ENCODE data around the gene SLC12A6. TPM values are rescaled to one million over a fixed set of nuclear protein-coding genes. Genes with fewer than 3 reads are reported as not detected.

SLC12A6 gene
- total RNA-seq, 1 experiment from 2014 or later, result 15.1 TPM

GRCh38 chr15:34357653-34358052, 20.1 kb upstream of the SLC12A6 start:
- Histone ChIP-seq H3K9me2 (ENCODE audit: insufficient read depth) (no peaks in the 10 kb centered on the region), H3K27me3 (ENCODE audit: insufficient read depth, low read length) (no peaks in the 10 kb centered on the region), H3K27ac (ENCODE audit: low read depth, low read length) (no peak overlapping the region), H3K79me2 (ENCODE audit: insufficient read depth, low read length) (no peaks in the 10 kb centered on the region), H3K4me2 (ENCODE audit: low read length) (no peak overlapping the region), H3K9me3 (ENCODE audit: control insufficient read depth in 1 of 2, insufficient read depth in 1 of 2, low read depth in 1 of 2, low read length in 2 of 2) (no peaks in the 10 kb centered on the region), H2AFZ (ENCODE audit: low read depth, low read length, poor library complexity, severe bottlenecking) (no peak overlapping the region), H3K9ac (ENCODE audit: low read length) (no peak overlapping the region), H4K20me1 (ENCODE audit: insufficient read depth) (no peaks in the 10 kb centered on the region), H3K36me3 (ENCODE audit: control insufficient read depth in 1 of 2, insufficient read depth in 2 of 2, low read length in 2 of 2) (peaks cover 13 to 24% of the 10 kb centered on the region in 2 experiments; a peak in 3 of 4 replicates), H3K4me3 (replicated peaks in 1 of 2; ENCODE audit: low read depth in 1 of 2, low read length in 2 of 2) (no peak overlapping the region), H3K4me1 (ENCODE audit: control insufficient read depth in 1 of 2, insufficient read depth in 2 of 2, low read length in 2 of 2) (peaks cover 9 to 27% of the 10 kb centered on the region in 2 experiments)
- intact Hi-C loops (cut with micrococcal nuclease), result no loop called here
- CTCF ChIA-PET, result interaction anchor here (1.3 to 3.1 kb wide), 2 partner anchors 10 to 18 kb away, joined by 3 to 22 read pairs; partner anchors contain the start of gene LPCAT4
- no peak for DNase-seq (ENCODE audit: low read depth, low spot score)
- no peak for TF ChIP-seq CBX3 (IDR thresholded peaks at IDR 0.05; ENCODE audit: low read depth)
- TF ChIP-seq EZH2phosphoT487 (IDR thresholded peaks at IDR 0.05; ENCODE audit: borderline replicate concordance), result no peak
- TF ChIP-seq YY1 (IDR thresholded peaks at IDR 0.05; ENCODE audit: extremely low read depth, insufficient replicate concordance, low read depth, low read length), result no peak
- TF ChIP-seq SIN3A (IDR thresholded peaks at IDR 0.05; ENCODE audit: low read depth), result no peak
- RAD21 ChIA-PET (ENCODE audit: low non-redundant PET in 1 of 2, low total read pairs in 2 of 2, uncharacterized antibody in 2 of 2, unreplicated experiment in 2 of 2), result no interaction called here
- POLR2A ChIA-PET, result interaction anchor here (1.2 kb wide), 1 partner anchor 20 kb away, joined by 3 read pairs; the partner anchor contains the start of gene SLC12A6
- ATAC-seq, result no peak
- BruUV-seq (replicated peaks), result no TSS peak

DNA sequence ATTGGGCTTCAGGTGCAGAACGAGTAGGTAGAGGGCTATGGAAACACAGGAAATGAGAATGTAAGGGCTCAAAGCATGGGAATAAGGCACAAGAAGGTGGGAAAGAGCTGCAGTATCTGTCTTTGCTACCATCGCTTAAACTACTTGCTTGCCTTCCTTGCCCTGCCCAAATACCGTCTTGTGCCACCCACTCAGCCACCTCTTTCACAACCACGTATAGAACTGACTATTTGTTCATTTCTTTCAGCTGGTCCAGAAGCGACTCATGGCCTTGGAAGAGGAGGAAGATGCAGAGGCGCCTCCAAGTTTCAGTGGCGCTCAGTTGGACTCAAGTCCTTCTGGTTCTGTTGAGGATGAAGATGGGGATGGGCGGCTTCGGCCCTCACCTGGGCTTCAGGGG, 17.7 kb upstream of the SLC12A6 start:
- ChIA-PET RAD21 (ENCODE audit: low non-redundant PET in 1 of 2, low total read pairs in 2 of 2, uncharacterized antibody in 2 of 2, unreplicated experiment in 2 of 2) (no interaction called here), POLR2A (no interaction called here), CTCF (no interaction called here)
- ATAC-seq, result no peak
- H3K36me3 ChIP-seq (ENCODE audit: control insufficient read depth in 1 of 2, insufficient read depth in 2 of 2, low read length in 2 of 2), result peaks cover 5 to 15% of the 10 kb centered on the region in 2 experiments; a peak in 3 of 4 replicates
- H3K27ac ChIP-seq (ENCODE audit: low read depth, low read length), result no peak overlapping the region
- H3K9ac ChIP-seq (ENCODE audit: low read length), result no peak overlapping the region
- H3K9me3 ChIP-seq (ENCODE audit: control insufficient read depth in 1 of 2, insufficient read depth in 1 of 2, low read depth in 1 of 2, low read length in 2 of 2), result no peaks in the 10 kb centered on the region
- H4K20me1 ChIP-seq (ENCODE audit: insufficient read depth), result no peaks in the 10 kb centered on the region
- no peak for DNase-seq (ENCODE audit: low read depth, low spot score)
- no peak overlapping the region for H2AFZ ChIP-seq (ENCODE audit: low read depth, low read length, poor library complexity, severe bottlenecking)
- no peak overlapping the region for H3K4me2 ChIP-seq (ENCODE audit: low read length)
- peaks cover 3 to 10% of the 10 kb centered on the region in 2 experiments; a peak in 3 of 4 replicates for H3K4me1 ChIP-seq (ENCODE audit: control insufficient read depth in 1 of 2, insufficient read depth in 2 of 2, low read length in 2 of 2)
- H3K4me3 ChIP-seq (replicated peaks in 1 of 2; ENCODE audit: low read depth in 1 of 2, low read length in 2 of 2), result no peak overlapping the region
- TF ChIP-seq POLR2AphosphoS5 (IDR thresholded peaks at IDR 0.05; ENCODE audit: low read depth, low read length) (no peak), ZNF274 (IDR thresholded peaks at IDR 0.05; ENCODE audit: low read depth, low read length) (no peak), CEBPB (IDR thresholded peaks at IDR 0.05; ENCODE audit: low read depth) (no peak), YY1 (IDR thresholded peaks at IDR 0.05; ENCODE audit: extremely low read depth, insufficient replicate concordance, low read depth, low read length) (no peak), ELF1 (IDR thresholded peaks at IDR 0.05; ENCODE audit: borderline replicate concordance, low read depth) (no peak), ZFX (IDR thresholded peaks at IDR 0.05) (no peak), ATF3 (IDR thresholded peaks at IDR 0.05) (no peak), EGR1 (IDR thresholded peaks at IDR 0.05; ENCODE audit: low read depth) (no peak), POLR2A (IDR thresholded peaks at IDR 0.05; ENCODE audit: borderline replicate concordance, extremely low read depth, insufficient read depth, insufficient read length) (no peak), TCF7L2 (IDR thresholded peaks at IDR 0.05; ENCODE audit: borderline replicate concordance, extremely low read depth, insufficient read depth, insufficient read length) (no peak), CBX3 (IDR thresholded peaks at IDR 0.05; ENCODE audit: low read depth) (no peak), RAD21 (IDR thresholded peaks at IDR 0.05; ENCODE audit: low read depth) (no peak)
- TF ChIP-seq, protein P1, sequence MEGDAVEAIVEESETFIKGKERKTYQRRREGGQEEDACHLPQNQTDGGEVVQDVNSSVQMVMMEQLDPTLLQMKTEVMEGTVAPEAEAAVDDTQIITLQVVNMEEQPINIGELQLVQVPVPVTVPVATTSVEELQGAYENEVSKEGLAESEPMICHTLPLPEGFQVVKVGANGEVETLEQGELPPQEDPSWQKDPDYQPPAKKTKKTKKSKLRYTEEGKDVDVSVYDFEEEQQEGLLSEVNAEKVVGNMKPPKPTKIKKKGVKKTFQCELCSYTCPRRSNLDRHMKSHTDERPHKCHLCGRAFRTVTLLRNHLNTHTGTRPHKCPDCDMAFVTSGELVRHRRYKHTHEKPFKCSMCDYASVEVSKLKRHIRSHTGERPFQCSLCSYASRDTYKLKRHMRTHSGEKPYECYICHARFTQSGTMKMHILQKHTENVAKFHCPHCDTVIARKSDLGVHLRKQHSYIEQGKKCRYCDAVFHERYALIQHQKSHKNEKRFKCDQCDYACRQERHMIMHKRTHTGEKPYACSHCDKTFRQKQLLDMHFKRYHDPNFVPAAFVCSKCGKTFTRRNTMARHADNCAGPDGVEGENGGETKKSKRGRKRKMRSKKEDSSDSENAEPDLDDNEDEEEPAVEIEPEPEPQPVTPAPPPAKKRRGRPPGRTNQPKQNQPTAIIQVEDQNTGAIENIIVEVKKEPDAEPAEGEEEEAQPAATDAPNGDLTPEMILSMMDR (IDR thresholded peaks at IDR 0.05 in 2 of 3, conservative IDR thresholded peaks at IDR 0.05 in 1 of 3; ENCODE audit: borderline replicate concordance in 1 of 3, insufficient read depth in 1 of 3, low read depth in 2 of 3, low read length in 2 of 3), result no peak
- TF ChIP-seq, protein P2, sequence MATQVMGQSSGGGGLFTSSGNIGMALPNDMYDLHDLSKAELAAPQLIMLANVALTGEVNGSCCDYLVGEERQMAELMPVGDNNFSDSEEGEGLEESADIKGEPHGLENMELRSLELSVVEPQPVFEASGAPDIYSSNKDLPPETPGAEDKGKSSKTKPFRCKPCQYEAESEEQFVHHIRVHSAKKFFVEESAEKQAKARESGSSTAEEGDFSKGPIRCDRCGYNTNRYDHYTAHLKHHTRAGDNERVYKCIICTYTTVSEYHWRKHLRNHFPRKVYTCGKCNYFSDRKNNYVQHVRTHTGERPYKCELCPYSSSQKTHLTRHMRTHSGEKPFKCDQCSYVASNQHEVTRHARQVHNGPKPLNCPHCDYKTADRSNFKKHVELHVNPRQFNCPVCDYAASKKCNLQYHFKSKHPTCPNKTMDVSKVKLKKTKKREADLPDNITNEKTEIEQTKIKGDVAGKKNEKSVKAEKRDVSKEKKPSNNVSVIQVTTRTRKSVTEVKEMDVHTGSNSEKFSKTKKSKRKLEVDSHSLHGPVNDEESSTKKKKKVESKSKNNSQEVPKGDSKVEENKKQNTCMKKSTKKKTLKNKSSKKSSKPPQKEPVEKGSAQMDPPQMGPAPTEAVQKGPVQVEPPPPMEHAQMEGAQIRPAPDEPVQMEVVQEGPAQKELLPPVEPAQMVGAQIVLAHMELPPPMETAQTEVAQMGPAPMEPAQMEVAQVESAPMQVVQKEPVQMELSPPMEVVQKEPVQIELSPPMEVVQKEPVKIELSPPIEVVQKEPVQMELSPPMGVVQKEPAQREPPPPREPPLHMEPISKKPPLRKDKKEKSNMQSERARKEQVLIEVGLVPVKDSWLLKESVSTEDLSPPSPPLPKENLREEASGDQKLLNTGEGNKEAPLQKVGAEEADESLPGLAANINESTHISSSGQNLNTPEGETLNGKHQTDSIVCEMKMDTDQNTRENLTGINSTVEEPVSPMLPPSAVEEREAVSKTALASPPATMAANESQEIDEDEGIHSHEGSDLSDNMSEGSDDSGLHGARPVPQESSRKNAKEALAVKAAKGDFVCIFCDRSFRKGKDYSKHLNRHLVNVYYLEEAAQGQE (IDR thresholded peaks at IDR 0.05; ENCODE audit: low read depth), result no peak
- no peaks in the 10 kb centered on the region for H3K79me2 ChIP-seq (ENCODE audit: insufficient read depth, low read length)
- no peaks in the 10 kb centered on the region for H3K27me3 ChIP-seq (ENCODE audit: insufficient read depth, low read length)
- no TSS peak for BruUV-seq (replicated peaks)
- no peaks in the 10 kb centered on the region for H3K9me2 ChIP-seq (ENCODE audit: insufficient read depth)
- intact Hi-C loops (cut with micrococcal nuclease), result no loop called here
